Thyroid gland (tissue), 4 donors: ENCODE measurements around the gene WDR70.

Source experiments
- POLR2A ChIP-seq, 2 donors: fragments of 450-650 bp; IDR thresholded peaks; one replicate each; pipeline ENCODE4 v1.6.1; 2017; ENCODE audit warnings: antibody characterized with exemption in 2 of 2, mild to moderate bottlenecking in 2 of 2, moderate library complexity in 1 of 2
- TF ChIP-seq, protein P1 (sequence below), 6 experiments: fragments of 200-600 bp in 3 of 6; fragments of 450-650 bp in 3 of 6; sonication (generic) in 3 of 6; IDR thresholded peaks; one replicate each; pipeline ENCODE4 v1.5.1; 2016 to 2019; ENCODE audit warnings: antibody characterized with exemption in 6 of 6, mild to moderate bottlenecking in 2 of 6, inconsistent platforms in 1 of 6, moderate library complexity in 1 of 6

GRCh38 chr5:37767251-37767650, 388.1 kb downstream of the WDR70 start:
- TF ChIP-seq, protein P1, sequence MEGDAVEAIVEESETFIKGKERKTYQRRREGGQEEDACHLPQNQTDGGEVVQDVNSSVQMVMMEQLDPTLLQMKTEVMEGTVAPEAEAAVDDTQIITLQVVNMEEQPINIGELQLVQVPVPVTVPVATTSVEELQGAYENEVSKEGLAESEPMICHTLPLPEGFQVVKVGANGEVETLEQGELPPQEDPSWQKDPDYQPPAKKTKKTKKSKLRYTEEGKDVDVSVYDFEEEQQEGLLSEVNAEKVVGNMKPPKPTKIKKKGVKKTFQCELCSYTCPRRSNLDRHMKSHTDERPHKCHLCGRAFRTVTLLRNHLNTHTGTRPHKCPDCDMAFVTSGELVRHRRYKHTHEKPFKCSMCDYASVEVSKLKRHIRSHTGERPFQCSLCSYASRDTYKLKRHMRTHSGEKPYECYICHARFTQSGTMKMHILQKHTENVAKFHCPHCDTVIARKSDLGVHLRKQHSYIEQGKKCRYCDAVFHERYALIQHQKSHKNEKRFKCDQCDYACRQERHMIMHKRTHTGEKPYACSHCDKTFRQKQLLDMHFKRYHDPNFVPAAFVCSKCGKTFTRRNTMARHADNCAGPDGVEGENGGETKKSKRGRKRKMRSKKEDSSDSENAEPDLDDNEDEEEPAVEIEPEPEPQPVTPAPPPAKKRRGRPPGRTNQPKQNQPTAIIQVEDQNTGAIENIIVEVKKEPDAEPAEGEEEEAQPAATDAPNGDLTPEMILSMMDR (IDR thresholded peaks at IDR 0.05) = no peak
- TF ChIP-seq POLR2A (IDR thresholded peaks at IDR 0.05) = no peak
